ENCODE measurements around the gene CAV2.
A peak's percentile ranks its signal among the peaks of the same experiment; 100 is the strongest.
"Not testable (repeated sequence)": the region's sequence is repeated elsewhere in the genome, so short reads cannot be mapped to it uniquely, and the experiment has no call there.

Gene CAV2

GRCh38 chr7:116465125-116465524 is 34.4 kb upstream of the CAV2 start:
- ATAC-seq (ENCODE audit: low read depth), result no peak
- H3K27me3 ChIP-seq (ENCODE audit: insufficient read depth, poor library complexity, severe bottlenecking), result no peaks in the 10 kb centered on the region
- no peak overlapping the region for H3K4me3 ChIP-seq (ENCODE audit: severe bottlenecking)
- no peaks in the 10 kb centered on the region for H3K36me3 ChIP-seq (ENCODE audit: low read depth)
- peaks cover 43% of the 10 kb centered on the region for H3K4me1 ChIP-seq (ENCODE audit: insufficient read depth, poor library complexity, severe bottlenecking)
- no peak for TF ChIP-seq CTCF (IDR thresholded peaks at IDR 0.05; ENCODE audit: poor library complexity, severe bottlenecking)
- H3K9me3 ChIP-seq (ENCODE audit: severe bottlenecking), result no peaks in the 10 kb centered on the region
- DNase-seq (ENCODE audit: low spot score), result no peak
- peak overlapping the region; percentile 56 for H3K27ac ChIP-seq (ENCODE audit: poor library complexity, severe bottlenecking)

GRCh38 chr7:116468534-116468933 is 31.0 kb upstream of the CAV2 start:
- Histone ChIP-seq H3K4me3 (ENCODE audit: severe bottlenecking) (no peak overlapping the region), H3K9me3 (ENCODE audit: severe bottlenecking) (no peaks in the 10 kb centered on the region), H3K36me3 (ENCODE audit: low read depth) (no peaks in the 10 kb centered on the region), H3K27ac (ENCODE audit: poor library complexity, severe bottlenecking) (no peak overlapping the region), H3K4me1 (ENCODE audit: insufficient read depth, poor library complexity, severe bottlenecking) (peaks cover 19% of the 10 kb centered on the region), H3K27me3 (ENCODE audit: insufficient read depth, poor library complexity, severe bottlenecking) (no peaks in the 10 kb centered on the region)
- no peak for DNase-seq (ENCODE audit: low spot score)
- TF ChIP-seq CTCF (IDR thresholded peaks at IDR 0.05; ENCODE audit: poor library complexity, severe bottlenecking), result no peak
- no peak for ATAC-seq (ENCODE audit: low read depth)

- ATAC-seq (ENCODE audit: low read depth), result no peak
- H3K4me1 ChIP-seq (ENCODE audit: insufficient read depth, poor library complexity, severe bottlenecking), result peaks cover 7% of the 10 kb centered on the region
- TF ChIP-seq CTCF (IDR thresholded peaks at IDR 0.05; ENCODE audit: poor library complexity, severe bottlenecking), result no peak
- no peaks in the 10 kb centered on the region for H3K36me3 ChIP-seq (ENCODE audit: low read depth)
- no peak overlapping the region for H3K4me3 ChIP-seq (ENCODE audit: severe bottlenecking)
- H3K9me3 ChIP-seq (ENCODE audit: severe bottlenecking), result no peaks in the 10 kb centered on the region
- peak overlapping the region; percentile 17 for H3K27ac ChIP-seq (ENCODE audit: poor library complexity, severe bottlenecking)
- no peaks in the 10 kb centered on the region for H3K27me3 ChIP-seq (ENCODE audit: insufficient read depth, poor library complexity, severe bottlenecking)
- no peak for DNase-seq (ENCODE audit: low spot score)
Measured at GRCh38 chr7:116477625-116478024, 21.9 kb upstream of the CAV2 start.

- Histone ChIP-seq H3K36me3 (ENCODE audit: low read depth) (no peaks in the 10 kb centered on the region), H3K4me1 (ENCODE audit: insufficient read depth, poor library complexity, severe bottlenecking) (peaks cover 7% of the 10 kb centered on the region), H3K27me3 (ENCODE audit: insufficient read depth, poor library complexity, severe bottlenecking) (no peaks in the 10 kb centered on the region), H3K4me3 (ENCODE audit: severe bottlenecking) (no peak overlapping the region), H3K27ac (ENCODE audit: poor library complexity, severe bottlenecking) (no peak overlapping the region), H3K9me3 (ENCODE audit: severe bottlenecking) (no peaks in the 10 kb centered on the region)
- no peak for DNase-seq (ENCODE audit: low spot score)
- no peak for ATAC-seq (ENCODE audit: low read depth)
- no peak for TF ChIP-seq CTCF (IDR thresholded peaks at IDR 0.05; ENCODE audit: poor library complexity, severe bottlenecking)
Measured at GRCh38 chr7:116478834-116479233, 20.7 kb upstream of the CAV2 start.

- H3K4me3 ChIP-seq (ENCODE audit: severe bottlenecking), result no peak overlapping the region
- H3K36me3 ChIP-seq (ENCODE audit: low read depth), result no peaks in the 10 kb centered on the region
- H3K4me1 ChIP-seq (ENCODE audit: insufficient read depth, poor library complexity, severe bottlenecking), result no peaks in the 10 kb centered on the region
- DNase-seq (ENCODE audit: low spot score) (no peak), ATAC-seq (ENCODE audit: low read depth) (no peak)
- H3K27ac ChIP-seq (ENCODE audit: poor library complexity, severe bottlenecking), result no peak overlapping the region
- TF ChIP-seq CTCF (IDR thresholded peaks at IDR 0.05; ENCODE audit: poor library complexity, severe bottlenecking), result no peak
- H3K27me3 ChIP-seq (ENCODE audit: insufficient read depth, poor library complexity, severe bottlenecking), result no peaks in the 10 kb centered on the region
- no peaks in the 10 kb centered on the region for H3K9me3 ChIP-seq (ENCODE audit: severe bottlenecking)
Measured at GRCh38 chr7:116483271-116483942, 16.1 kb upstream of the CAV2 start.

GRCh38 chr7:116484389-116484788 is 15.1 kb upstream of the CAV2 start:
- H3K4me3 ChIP-seq (ENCODE audit: severe bottlenecking); H3K27ac ChIP-seq (ENCODE audit: poor library complexity, severe bottlenecking); H3K4me1 ChIP-seq (ENCODE audit: insufficient read depth, poor library complexity, severe bottlenecking); H3K27me3 ChIP-seq (ENCODE audit: insufficient read depth, poor library complexity, severe bottlenecking); DNase-seq (ENCODE audit: low spot score); ATAC-seq (ENCODE audit: low read depth); H3K36me3 ChIP-seq (ENCODE audit: low read depth); H3K9me3 ChIP-seq (ENCODE audit: severe bottlenecking): not testable (repeated sequence)

Measured in RWPE2 (cell line).